ENCODE results near the gene ARMC7.
"Not testable (repeated sequence)": the region's sequence is repeated elsewhere in the genome, so short reads cannot be mapped to it uniquely, and the experiment has no call there.

Gene ARMC7

GRCh38 chr17:75102385-75102821 lies 7.4 kb upstream of the ARMC7 start:
- DNase-seq = no peak

DNA sequence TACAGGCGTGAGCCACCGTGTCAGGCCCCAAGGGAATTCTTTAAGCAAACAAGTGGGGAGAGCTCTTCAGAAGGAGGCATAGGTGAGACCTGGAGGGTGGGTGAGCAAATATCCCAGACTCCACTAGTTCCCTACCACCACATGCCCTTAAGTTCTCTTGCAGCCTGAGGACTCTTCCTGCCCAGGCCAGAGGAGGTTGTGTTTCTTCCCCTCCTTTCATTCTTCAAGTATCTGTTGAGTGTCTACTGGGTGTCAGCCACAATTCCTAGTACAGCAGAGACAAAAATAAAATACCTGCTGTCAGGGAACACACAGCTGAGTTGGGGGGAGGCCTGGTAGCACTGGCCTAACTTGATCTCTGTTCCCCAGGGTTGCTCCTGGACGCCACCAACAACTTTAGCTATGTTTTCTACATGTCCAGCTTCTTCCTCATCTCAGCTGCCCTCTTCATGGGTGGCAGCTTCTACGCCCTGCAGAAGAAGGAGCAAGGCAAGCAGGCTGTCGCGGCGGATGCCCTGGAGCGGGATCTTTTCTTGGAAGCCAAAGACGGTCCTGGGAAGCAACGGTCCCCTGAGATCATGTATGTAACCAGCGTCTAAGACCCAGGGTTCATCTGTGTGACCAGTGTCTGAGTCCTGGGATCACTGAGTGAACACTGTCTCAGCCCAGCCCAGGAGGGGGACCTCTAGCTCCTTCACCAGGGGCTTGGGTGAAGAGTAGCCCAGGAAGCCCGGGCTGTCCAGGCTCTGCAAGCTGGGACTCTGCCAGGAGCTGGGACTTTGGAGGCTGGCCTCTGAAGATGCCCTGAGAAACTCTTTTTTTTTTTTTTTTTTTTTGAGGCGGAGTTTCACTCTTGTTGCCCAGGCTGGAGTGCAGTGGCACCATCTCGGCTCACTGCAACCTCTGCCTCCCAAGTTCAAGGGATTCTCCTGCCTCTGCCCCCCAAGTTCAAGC lies 5.9 kb upstream of the ARMC7 start:
- no peak for DNase-seq

GRCh38 chr17:75105126-75106080 lies 4.4 kb upstream of the ARMC7 start:
- DNase-seq = no peak

GRCh38 chr17:75108193-75108592 lies 1.6 kb upstream of the ARMC7 start:
- no peak for DNase-seq

GRCh38 chr17:75109046-75109406 lies 743 bp upstream of the ARMC7 start:
- no peak for DNase-seq

- no peak for DNase-seq
Measured at GRCh38 chr17:75110234-75110937, 617 bp downstream of the ARMC7 start.

DNA sequence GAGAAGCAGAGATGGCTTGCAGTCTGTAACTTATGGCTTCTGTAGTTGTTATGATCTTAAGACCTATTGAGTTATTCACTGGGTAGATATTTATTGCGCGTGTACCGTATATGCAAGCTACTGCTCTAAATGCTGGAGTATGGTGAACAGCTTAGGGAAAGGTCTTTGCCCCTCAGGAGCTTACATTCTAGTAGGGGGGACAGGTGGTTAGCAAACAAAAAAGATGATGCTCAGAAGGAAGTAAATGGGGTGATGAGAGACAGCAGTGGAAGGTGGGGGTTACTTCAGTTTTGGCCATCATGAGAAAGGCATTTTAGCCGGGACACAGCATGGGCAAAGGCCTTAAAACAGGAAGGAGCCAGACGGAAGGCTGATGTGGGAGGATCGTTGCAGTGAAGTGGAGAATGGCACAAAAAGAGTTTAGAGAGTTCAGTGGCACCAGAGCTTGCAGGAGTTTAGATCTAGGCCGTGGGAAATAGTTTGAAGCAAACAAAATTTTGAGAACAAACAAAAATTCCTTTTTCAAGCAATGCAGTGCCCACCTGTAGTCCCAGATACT lies 2.1 kb downstream of the ARMC7 start:
- DNase-seq = no peak

DNA sequence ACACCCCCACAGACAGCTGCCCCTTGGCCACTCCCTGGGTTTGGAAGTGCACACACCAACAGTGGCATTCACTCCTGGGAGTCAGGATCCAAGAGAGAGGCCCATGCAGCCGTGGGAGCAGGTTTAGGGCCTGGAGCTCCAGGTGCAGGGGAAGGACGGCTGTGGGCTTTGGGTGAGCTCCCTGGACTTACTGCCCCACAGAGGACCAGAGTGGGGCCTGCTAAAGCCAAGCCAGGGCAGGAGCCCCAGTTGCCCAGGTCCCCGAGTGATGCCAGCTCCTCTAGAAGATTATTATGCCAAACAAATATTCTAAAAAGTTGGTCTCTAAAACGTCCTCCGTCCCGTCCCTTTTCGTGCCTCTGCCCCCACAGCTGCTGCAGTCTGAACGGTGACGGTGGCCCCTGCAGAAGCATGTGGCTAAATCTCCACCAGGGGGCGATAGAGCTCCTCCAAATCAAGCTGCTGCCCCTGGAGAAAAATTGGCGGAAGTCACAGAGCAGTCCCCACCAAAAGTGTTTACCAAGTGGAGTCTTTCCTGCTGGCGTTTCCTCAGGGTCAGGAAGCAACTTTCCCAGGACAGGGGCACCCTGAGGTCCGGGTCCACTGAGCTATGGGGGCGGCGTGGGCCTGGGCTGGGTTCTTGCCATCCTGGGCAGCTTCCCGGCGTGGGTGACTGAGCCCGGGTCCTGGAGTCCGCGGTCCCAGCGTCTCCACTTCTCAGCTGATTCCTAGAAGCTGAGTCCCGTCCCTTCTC lies 4.2 kb downstream of the ARMC7 start:
- peak; percentile 91 to 92 for DNase-seq

DNA sequence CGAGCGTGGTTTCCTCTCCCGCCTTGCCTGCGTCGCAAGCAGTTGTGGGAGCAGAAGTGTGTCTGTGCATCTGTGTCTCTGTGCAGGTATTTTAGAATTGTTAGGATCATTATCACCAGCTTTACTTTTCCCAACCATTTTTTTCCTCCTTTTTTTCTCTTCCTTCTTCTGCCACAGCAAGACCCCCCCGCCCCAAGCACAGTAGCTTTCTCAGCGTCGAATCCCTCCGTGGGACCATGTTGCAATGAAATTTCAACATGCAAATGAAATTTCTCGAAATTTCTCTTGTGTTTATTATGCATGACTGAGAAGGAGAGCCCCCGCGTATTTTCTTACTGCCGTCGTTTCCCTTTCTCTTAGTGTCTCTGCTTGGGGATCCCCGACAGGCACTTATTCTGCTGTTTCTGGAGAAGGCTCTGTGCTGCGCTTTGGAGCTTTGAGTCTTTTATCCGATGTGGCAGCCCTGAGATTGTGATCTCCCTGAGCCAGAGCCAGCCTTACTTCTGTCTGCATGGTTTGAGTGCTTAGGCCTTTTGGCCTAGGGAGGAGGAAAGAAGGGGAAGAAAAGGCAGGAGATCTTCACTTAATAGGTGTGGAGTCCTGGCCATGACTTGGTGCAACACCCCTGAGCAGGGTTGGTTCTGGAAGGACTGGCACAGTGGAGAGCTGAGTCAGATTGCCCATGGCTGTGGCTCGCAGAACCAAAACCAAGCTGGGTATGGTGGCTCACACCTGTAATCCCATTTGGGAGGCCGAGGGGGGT lies 5.0 kb downstream of the ARMC7 start:
- no peak for DNase-seq

DNA sequence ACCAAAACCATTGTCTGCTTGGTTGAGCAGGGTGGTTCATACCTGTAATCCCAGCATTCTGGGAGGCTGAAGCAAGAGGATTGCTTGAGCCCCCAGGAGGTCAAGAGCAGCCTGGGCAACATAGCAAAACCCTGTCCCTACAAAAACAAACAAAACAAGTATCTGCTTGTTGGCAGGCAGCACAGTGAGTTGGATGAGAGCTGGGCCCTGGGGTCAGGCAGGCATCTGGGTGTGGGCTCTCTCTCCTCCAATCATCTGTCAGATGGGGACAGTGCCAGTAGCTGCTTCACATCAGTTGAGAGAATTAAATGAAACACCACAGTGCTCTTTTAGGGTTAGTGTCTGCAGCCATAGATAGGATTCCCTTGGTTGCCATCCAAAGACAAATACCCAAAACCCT lies 5.8 kb downstream of the ARMC7 start:
- DNase-seq = no peak

DNA sequence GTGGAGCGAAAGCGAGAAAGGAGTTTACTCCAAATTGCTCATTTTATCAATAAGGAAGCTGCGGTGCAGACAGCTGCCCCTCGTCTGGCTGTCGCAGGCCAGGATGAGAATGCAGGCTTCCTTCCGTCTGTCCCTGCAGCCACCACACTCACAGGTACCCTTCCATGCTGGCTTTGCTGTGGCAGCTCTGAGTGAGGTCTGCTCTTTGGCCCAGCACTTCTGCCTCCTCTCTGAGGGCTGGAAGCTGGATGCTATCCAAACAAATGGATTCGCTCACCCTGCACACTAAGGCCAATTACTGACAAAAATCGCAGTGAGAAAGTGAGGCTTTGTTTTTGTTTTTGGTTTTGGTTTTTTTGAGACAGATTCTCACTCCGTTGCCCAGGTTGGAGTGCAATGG lies 7.0 kb downstream of the ARMC7 start:
- DNase-seq = no peak

DNA sequence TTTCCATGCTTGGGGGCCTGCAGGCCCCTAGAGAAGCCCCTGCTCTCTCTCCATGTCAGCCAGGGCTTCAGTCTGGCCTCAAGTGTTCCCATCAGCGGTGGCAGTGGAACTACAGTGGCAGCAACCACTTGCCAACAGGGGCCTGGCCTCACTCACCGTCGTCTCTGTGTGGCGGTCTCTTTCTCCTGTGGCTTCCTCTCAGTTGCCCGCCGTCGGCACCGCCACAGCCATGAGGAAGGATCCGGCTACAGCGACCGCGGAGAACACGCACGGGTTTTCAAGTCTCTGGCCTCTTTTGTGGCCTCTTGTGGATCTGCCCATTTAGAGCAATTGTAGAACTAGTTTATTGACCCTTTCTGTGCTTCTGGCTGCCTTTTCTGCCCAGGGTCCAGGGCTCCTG lies 8.5 kb downstream of the ARMC7 start:
- no peak for DNase-seq

DNA sequence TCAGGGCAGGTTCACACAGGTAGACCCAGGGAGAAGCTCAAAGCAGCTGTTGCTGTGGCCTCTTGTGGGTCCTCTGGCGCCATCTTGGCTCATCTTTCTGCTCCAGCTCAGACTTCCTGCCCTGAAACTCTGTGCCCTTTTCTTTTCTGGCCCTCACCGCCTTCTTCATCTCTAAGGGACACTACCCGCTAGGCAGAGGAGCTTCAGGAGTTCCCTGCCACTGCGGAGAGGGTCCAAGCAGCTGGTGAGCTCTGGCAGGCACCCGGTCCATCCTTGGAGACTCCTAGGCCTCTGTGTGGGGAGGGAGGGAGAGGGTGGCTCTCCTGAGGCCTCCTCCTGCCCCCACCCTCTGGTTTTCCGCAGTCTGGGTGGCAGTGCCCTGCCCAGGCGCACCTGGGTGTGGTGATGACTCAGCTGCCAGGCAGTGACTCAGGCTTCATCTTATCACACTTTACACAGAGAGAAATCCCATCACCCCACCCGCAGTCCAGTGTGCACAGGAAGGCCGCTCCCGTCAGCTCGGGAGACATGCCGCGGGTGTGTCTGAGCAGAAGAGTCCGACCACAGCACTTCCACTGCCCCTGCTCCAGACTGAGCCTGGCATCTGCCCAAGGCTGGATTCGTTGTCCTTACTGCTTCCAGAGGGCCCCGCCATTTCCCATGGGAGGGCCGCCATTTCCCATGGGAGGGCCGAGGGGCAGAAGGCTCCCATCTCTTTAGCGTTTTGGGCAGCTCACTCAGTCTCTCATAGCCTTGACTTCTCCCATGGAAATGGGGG lies 14.5 kb downstream of the ARMC7 start:
- peak; percentile 38 to 41 for DNase-seq

GRCh38 chr17:75124819-75125162 lies 15.0 kb downstream of the ARMC7 start:
- DNase-seq = no peak

- DNase-seq = no peak
Measured at GRCh38 chr17:75125984-75126383, 16.2 kb downstream of the ARMC7 start.

- no peak for DNase-seq
Measured at GRCh38 chr17:75126954-75127353, 17.2 kb downstream of the ARMC7 start.

DNA sequence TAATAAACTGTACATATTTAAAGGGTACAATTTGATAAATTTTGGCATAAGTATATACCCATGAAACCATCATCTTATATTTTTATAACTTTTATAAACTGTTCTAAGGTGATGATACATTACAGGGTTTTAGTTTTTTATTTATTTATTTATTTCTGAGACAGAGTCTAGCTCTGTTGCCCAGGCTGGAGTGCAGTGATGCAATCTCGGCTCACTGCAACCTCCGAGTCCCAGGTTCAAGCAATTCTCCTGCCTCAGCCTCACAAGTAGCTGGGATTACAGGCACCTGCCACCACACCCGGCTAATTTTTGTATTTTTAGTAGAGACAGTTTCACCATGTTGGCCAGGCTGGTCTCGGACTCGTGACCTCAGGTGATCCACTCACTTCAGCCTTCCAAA lies 18.2 kb downstream of the ARMC7 start:
- DNase-seq = not testable (repeated sequence)

DNA sequence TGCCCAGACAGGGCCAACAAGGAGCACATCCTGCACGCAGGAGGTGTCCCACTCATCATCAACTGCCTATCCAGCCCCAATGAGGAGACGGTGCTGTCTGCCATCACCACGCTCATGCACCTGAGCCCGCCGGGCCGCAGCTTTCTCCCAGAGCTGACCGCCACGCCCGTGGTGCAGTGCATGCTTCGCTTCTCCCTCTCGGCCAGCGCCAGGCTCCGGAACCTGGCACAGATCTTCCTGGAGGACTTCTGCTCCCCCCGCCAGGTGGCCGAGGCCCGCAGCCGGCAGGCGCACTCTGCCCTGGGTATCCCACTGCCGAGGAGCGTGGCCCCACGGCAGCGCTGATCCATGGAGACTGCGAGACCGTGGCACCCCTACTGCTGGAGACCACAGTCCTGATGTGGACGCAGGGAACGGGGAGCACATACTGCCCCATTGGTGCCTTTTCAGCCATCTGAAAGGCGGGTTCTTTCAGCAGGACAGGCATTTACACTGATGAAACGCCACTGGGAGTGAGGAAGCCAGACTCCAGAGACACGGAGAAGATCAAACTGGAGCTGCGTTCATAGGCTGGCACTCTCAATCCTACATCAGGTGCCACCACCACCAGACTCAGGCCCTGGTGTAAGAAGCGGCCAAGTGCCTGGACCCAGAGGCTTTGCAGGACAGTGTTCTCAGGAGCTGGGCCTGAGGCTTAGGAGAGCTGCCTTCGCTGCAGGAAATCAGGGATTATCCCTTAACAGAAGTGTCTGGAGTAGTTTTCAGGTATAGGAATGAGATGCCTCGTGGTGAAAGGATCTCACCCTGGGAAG lies 19.1 kb downstream of the ARMC7 start:
- no peak for DNase-seq

DNA sequence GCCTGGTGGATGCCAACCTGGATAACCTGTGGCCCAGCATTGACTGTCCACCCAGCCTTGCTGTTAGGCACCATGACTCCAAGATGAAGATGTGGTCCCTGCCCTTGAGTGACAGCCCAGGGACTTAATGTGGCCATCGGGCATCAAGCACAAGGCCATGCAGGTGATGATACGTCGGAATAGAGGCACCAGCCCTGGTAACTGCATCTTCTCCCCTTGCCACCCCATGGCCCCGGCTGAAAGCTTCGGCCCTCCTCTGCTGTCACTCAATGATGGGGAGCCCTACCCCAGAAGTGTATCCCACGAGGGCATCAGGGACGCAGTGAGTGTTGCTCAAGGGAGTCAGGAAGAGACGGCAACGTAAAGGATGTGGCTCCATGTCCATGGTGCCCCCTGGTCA lies 19.8 kb downstream of the ARMC7 start:
- DNase-seq = no peak

All from stimulated activated CD4-positive, alpha-beta T cell treated with anti-CD3 and anti-CD28 coated beads, Interleukin-2, amount 100 ng/mL, for 48 hours (primary cell).